C4-2B (cell line): Measurements from ENCODE around the gene ADM2.

Experiments
- CTCF ChIP-seq: fragments of 450-650 bp; conservative IDR thresholded peaks from 2 replicates; pipeline ENCODE4 v1.5.1; 2017; ENCODE audit warnings: mild to moderate bottlenecking
- ZFX ChIP-seq: fragments of 450-650 bp; IDR thresholded peaks from 2 replicates; pipeline ENCODE4 v1.6.1; 2017

- TF ChIP-seq CTCF = no peak
- no peak for TF ChIP-seq ZFX
Measured at GRCh38 chr22:50439871-50440331, 41.4 kb upstream of the ADM2 start.
